ENCODE data around the gene DOCK9. TPM values are rescaled to one million over a fixed set of nuclear protein-coding genes. Genes with fewer than 3 reads are reported as not detected.

The DOCK9 gene
- total RNA-seq, 1 experiment from 2014 or later: 6.7 TPM

DNA sequence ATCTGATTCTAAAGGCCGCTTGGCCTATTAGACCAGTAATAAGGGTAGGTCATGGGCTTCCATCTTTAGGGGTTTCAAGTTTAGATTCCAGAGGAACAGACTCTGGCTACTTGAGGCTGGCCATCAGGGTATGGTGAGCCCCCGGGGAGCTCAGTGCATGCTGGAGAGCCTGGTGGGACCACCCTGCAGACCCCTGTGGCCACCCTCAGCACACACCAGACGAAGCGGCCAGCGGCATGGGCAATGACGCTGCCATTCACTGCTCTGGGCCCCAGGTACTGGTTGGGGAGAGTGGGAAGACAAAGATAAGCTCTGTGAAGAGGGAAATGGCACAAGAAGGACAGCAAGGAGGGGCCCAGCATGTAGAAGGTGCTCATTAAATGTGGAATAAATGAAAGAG is 126.6 kb downstream of the DOCK9 start:
- Histone ChIP-seq H3K9me3 (ENCODE audit: low read length) (no peaks in the 10 kb centered on the region), H3K27ac (ENCODE audit: low read length) (no peak overlapping the region), H3K27me3 (ENCODE audit: low read length) (no peaks in the 10 kb centered on the region), H3K4me2 (ENCODE audit: low read depth, low read length, poor library complexity, severe bottlenecking) (no peak overlapping the region), H3K79me2 (ENCODE audit: low read length) (no peaks in the 10 kb centered on the region), H3K9me2 (replicated peaks; ENCODE audit: insufficient read depth, low read length) (no peaks in the 10 kb centered on the region), H3K9ac (ENCODE audit: low read length) (no peak overlapping the region), H3K36me3 (ENCODE audit: insufficient read depth, low read length) (no peaks in the 10 kb centered on the region), H3K4me3 (ENCODE audit: low read length) (no peak overlapping the region), H2AFZ (ENCODE audit: low read length) (no peak overlapping the region), H4K20me1 (ENCODE audit: insufficient read depth, low read depth, low read length) (no peaks in the 10 kb centered on the region), H3K4me1 (ENCODE audit: low read length) (peaks cover 3% of the 10 kb centered on the region; the same call in 1 of the 2 replicates)
- no peak for DNase-seq

GRCh38 chr13:98848746-98849145 is 129.1 kb downstream of the DOCK9 start:
- H3K9me3 ChIP-seq (ENCODE audit: low read length): no peaks in the 10 kb centered on the region
- H3K4me3 ChIP-seq (ENCODE audit: low read length): no peak overlapping the region
- no peak overlapping the region for H3K4me2 ChIP-seq (ENCODE audit: low read depth, low read length, poor library complexity, severe bottlenecking)
- H3K4me1 ChIP-seq (ENCODE audit: low read length): peaks cover 3% of the 10 kb centered on the region; the same call in 1 of the 2 replicates
- no peak overlapping the region for H3K9ac ChIP-seq (ENCODE audit: low read length)
- H3K9me2 ChIP-seq (replicated peaks; ENCODE audit: insufficient read depth, low read length): no peaks in the 10 kb centered on the region
- no peak overlapping the region for H2AFZ ChIP-seq (ENCODE audit: low read length)
- no peaks in the 10 kb centered on the region for H3K79me2 ChIP-seq (ENCODE audit: low read length)
- DNase-seq: no peak
- H3K27ac ChIP-seq (ENCODE audit: low read length): no peak overlapping the region
- H4K20me1 ChIP-seq (ENCODE audit: insufficient read depth, low read depth, low read length): no peaks in the 10 kb centered on the region
- H3K36me3 ChIP-seq (ENCODE audit: insufficient read depth, low read length): no peaks in the 10 kb centered on the region
- H3K27me3 ChIP-seq (ENCODE audit: low read length): no peaks in the 10 kb centered on the region

DNA sequence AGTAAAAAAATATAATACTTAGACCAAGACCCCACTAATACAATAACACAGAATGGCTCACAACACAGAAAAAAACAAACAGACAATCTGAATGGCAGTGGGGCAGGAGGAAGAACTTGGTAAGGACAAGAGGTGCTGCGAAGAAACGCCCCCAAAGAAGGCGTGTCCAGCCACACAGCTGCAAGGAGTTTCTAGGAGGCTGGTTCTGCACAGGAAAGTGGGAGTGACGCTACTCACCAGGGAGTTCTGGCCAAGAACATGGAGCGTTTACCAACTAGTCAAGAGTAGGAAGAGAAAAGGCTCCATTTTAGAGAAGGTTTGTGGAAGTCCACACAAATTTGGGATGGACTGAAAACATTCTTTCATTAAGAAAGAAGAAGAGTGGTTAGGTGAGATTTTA is 130.1 kb downstream of the DOCK9 start:
- Histone ChIP-seq H3K4me2 (ENCODE audit: low read depth, low read length, poor library complexity, severe bottlenecking) (no peak overlapping the region), H3K4me1 (ENCODE audit: low read length) (peaks cover 3% of the 10 kb centered on the region; the same call in 1 of the 2 replicates), H3K9me2 (replicated peaks; ENCODE audit: insufficient read depth, low read length) (no peaks in the 10 kb centered on the region), H3K9me3 (ENCODE audit: low read length) (no peaks in the 10 kb centered on the region), H3K4me3 (ENCODE audit: low read length) (no peak overlapping the region), H2AFZ (ENCODE audit: low read length) (no peak overlapping the region), H3K79me2 (ENCODE audit: low read length) (no peaks in the 10 kb centered on the region), H4K20me1 (ENCODE audit: insufficient read depth, low read depth, low read length) (no peaks in the 10 kb centered on the region), H3K9ac (ENCODE audit: low read length) (no peak overlapping the region), H3K27ac (ENCODE audit: low read length) (no peak overlapping the region), H3K36me3 (ENCODE audit: insufficient read depth, low read length) (no peaks in the 10 kb centered on the region), H3K27me3 (ENCODE audit: low read length) (no peaks in the 10 kb centered on the region)
- DNase-seq: no peak

DNA sequence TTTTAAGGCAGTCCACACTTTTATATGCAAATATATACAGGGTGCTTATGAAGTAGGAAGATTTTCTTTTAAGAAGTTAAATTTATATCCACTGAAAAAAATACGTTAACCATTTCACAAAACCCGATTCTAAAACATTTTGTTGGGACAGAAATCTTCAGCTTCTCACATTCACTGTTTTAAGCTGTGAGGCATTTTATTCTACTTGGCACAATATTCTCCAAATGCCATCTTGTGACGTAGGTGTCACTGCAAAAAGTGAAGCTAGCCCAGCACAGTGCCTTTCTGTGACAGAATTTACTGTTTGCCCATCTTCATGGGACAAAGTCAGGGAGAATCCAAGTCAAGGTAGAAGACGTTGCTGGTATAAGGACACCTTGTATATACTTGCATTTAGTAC is 130.9 kb downstream of the DOCK9 start:
- Histone ChIP-seq H3K9me3 (ENCODE audit: low read length) (no peaks in the 10 kb centered on the region), H2AFZ (ENCODE audit: low read length) (no peak overlapping the region), H4K20me1 (ENCODE audit: insufficient read depth, low read depth, low read length) (no peaks in the 10 kb centered on the region), H3K79me2 (ENCODE audit: low read length) (no peaks in the 10 kb centered on the region), H3K27ac (ENCODE audit: low read length) (no peak overlapping the region), H3K4me3 (ENCODE audit: low read length) (no peak overlapping the region), H3K9ac (ENCODE audit: low read length) (no peak overlapping the region), H3K9me2 (replicated peaks; ENCODE audit: insufficient read depth, low read length) (no peaks in the 10 kb centered on the region), H3K4me1 (ENCODE audit: low read length) (peaks cover 3% of the 10 kb centered on the region; the same call in 1 of the 2 replicates), H3K4me2 (ENCODE audit: low read depth, low read length, poor library complexity, severe bottlenecking) (no peak overlapping the region), H3K27me3 (ENCODE audit: low read length) (no peaks in the 10 kb centered on the region), H3K36me3 (ENCODE audit: insufficient read depth, low read length) (no peaks in the 10 kb centered on the region)
- DNase-seq: no peak

GRCh38 chr13:98846521-98846920 is 131.3 kb downstream of the DOCK9 start:
- Histone ChIP-seq H3K27me3 (ENCODE audit: low read length) (no peaks in the 10 kb centered on the region), H3K9ac (ENCODE audit: low read length) (no peak overlapping the region), H4K20me1 (ENCODE audit: insufficient read depth, low read depth, low read length) (no peaks in the 10 kb centered on the region), H3K36me3 (ENCODE audit: insufficient read depth, low read length) (no peaks in the 10 kb centered on the region), H2AFZ (ENCODE audit: low read length) (no peak overlapping the region), H3K79me2 (ENCODE audit: low read length) (no peaks in the 10 kb centered on the region), H3K9me2 (replicated peaks; ENCODE audit: insufficient read depth, low read length) (no peaks in the 10 kb centered on the region), H3K9me3 (ENCODE audit: low read length) (no peaks in the 10 kb centered on the region), H3K27ac (ENCODE audit: low read length) (no peak overlapping the region), H3K4me3 (ENCODE audit: low read length) (no peak overlapping the region), H3K4me2 (ENCODE audit: low read depth, low read length, poor library complexity, severe bottlenecking) (no peak overlapping the region), H3K4me1 (ENCODE audit: low read length) (peaks cover 3% of the 10 kb centered on the region; the same call in 1 of the 2 replicates)
- no peak for DNase-seq

DNA sequence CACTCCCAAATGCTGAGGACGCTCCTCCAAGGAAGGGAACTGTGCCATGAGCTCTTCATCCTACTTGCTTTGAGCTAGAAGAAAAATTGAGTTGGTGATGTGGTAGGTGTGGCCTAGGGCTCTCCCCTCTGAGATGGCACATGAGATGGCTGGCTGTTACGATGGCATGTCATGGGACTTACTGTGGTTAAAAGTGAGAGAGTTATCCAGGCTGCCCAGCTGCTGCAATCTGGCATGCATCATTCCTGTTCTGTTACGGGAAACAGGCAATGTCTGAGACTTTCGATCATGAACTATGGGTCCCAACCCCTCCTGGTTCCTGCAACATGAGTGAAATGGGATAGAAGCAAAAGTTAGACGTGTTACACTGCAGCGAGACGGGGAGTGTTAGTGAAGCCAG is 132.1 kb downstream of the DOCK9 start:
- H4K20me1 ChIP-seq (ENCODE audit: insufficient read depth, low read depth, low read length): no peaks in the 10 kb centered on the region
- H3K27ac ChIP-seq (ENCODE audit: low read length): no peak overlapping the region
- no peak overlapping the region for H3K9ac ChIP-seq (ENCODE audit: low read length)
- no peak overlapping the region for H2AFZ ChIP-seq (ENCODE audit: low read length)
- peaks cover 3% of the 10 kb centered on the region; the same call in 1 of the 2 replicates for H3K4me1 ChIP-seq (ENCODE audit: low read length)
- no peak for DNase-seq
- H3K36me3 ChIP-seq (ENCODE audit: insufficient read depth, low read length): no peaks in the 10 kb centered on the region
- no peaks in the 10 kb centered on the region for H3K79me2 ChIP-seq (ENCODE audit: low read length)
- no peak overlapping the region for H3K4me3 ChIP-seq (ENCODE audit: low read length)
- H3K4me2 ChIP-seq (ENCODE audit: low read depth, low read length, poor library complexity, severe bottlenecking): no peak overlapping the region
- H3K9me3 ChIP-seq (ENCODE audit: low read length): no peaks in the 10 kb centered on the region
- H3K9me2 ChIP-seq (replicated peaks; ENCODE audit: insufficient read depth, low read length): no peaks in the 10 kb centered on the region
- no peaks in the 10 kb centered on the region for H3K27me3 ChIP-seq (ENCODE audit: low read length)

- Histone ChIP-seq H3K4me2 (ENCODE audit: low read depth, low read length, poor library complexity, severe bottlenecking) (no peak overlapping the region), H3K4me3 (ENCODE audit: low read length) (no peak overlapping the region), H3K27ac (ENCODE audit: low read length) (no peak overlapping the region), H3K9me2 (replicated peaks; ENCODE audit: insufficient read depth, low read length) (no peaks in the 10 kb centered on the region), H3K79me2 (ENCODE audit: low read length) (no peaks in the 10 kb centered on the region), H3K27me3 (ENCODE audit: low read length) (no peaks in the 10 kb centered on the region), H4K20me1 (ENCODE audit: insufficient read depth, low read depth, low read length) (no peaks in the 10 kb centered on the region), H3K4me1 (ENCODE audit: low read length) (peaks cover 3% of the 10 kb centered on the region; the same call in 1 of the 2 replicates), H3K9ac (ENCODE audit: low read length) (no peak overlapping the region), H2AFZ (ENCODE audit: low read length) (no peak overlapping the region), H3K36me3 (ENCODE audit: insufficient read depth, low read length) (no peaks in the 10 kb centered on the region), H3K9me3 (ENCODE audit: low read length) (no peaks in the 10 kb centered on the region)
- DNase-seq: no peak
These were observed 133.8 kb downstream of the DOCK9 start for GRCh38 chr13:98844021-98844420.

GRCh38 chr13:98843482-98843877 is 134.4 kb downstream of the DOCK9 start:
- Histone ChIP-seq H3K9me3 (ENCODE audit: low read length) (no peaks in the 10 kb centered on the region), H3K4me3 (ENCODE audit: low read length) (no peak overlapping the region), H3K79me2 (ENCODE audit: low read length) (no peaks in the 10 kb centered on the region), H3K4me1 (ENCODE audit: low read length) (peaks cover 3% of the 10 kb centered on the region; the same call in 1 of the 2 replicates), H3K4me2 (ENCODE audit: low read depth, low read length, poor library complexity, severe bottlenecking) (no peak overlapping the region), H2AFZ (ENCODE audit: low read length) (no peak overlapping the region), H4K20me1 (ENCODE audit: insufficient read depth, low read depth, low read length) (no peaks in the 10 kb centered on the region), H3K9ac (ENCODE audit: low read length) (no peak overlapping the region), H3K27me3 (ENCODE audit: low read length) (no peaks in the 10 kb centered on the region), H3K9me2 (replicated peaks; ENCODE audit: insufficient read depth, low read length) (no peaks in the 10 kb centered on the region), H3K36me3 (ENCODE audit: insufficient read depth, low read length) (no peaks in the 10 kb centered on the region), H3K27ac (ENCODE audit: low read length) (no peak overlapping the region)
- no peak for DNase-seq

Measured in Karpas-422 (cell line).